Upper lobe of left lung (tissue), 4 donors: ENCODE measurements around the gene CEP192.

ENCODE experiments used
- CTCF ChIP-seq, 6 experiments: fragments of 450-650 bp in 4 of 6; fragments of 200-600 bp in 2 of 6; sonication (generic) in 2 of 6; IDR thresholded peaks; one replicate each; pipeline ENCODE4 v1.5.1; 2016 to 2019; ENCODE audit warnings: antibody characterized with exemption in 6 of 6
- EP300 ChIP-seq, 4 donors: sonication (generic); formaldehyde crosslinking; IDR thresholded peaks; one replicate each; pipeline ENCODE4 v1.5.1; 2017; ENCODE audit warnings: antibody characterized with exemption in 4 of 4, control low read depth in 2 of 4
- POLR2A ChIP-seq, 4 donors: fragments of 450-650 bp; IDR thresholded peaks; one replicate each; pipeline ENCODE4 v1.5.1; 2016 to 2017; ENCODE audit warnings: antibody characterized with exemption in 4 of 4, mild to moderate bottlenecking in 2 of 4
- POLR2AphosphoS5 ChIP-seq, 2 donors: sonication (generic); formaldehyde crosslinking; IDR thresholded peaks; one replicate each; pipeline ENCODE4 v1.5.1; 2017; ENCODE audit warnings: antibody characterized with exemption in 2 of 2

- TF ChIP-seq POLR2AphosphoS5 (IDR thresholded peaks at IDR 0.05) (no peak), CTCF (IDR thresholded peaks at IDR 0.05) (no peak), POLR2A (IDR thresholded peaks at IDR 0.05) (no peak), EP300 (IDR thresholded peaks at IDR 0.05) (no peak)
These were observed 13.2 kb downstream of the CEP192 start for GRCh38 chr18:13004396-13004795.
